Vagina (tissue), 2 donors: ENCODE data around the gene STEAP3.

Source experiments
- POLR2A ChIP-seq, 2 donors: fragments of 450-650 bp; IDR thresholded peaks; one replicate each; pipeline ENCODE4 v1.6.1; 2017; ENCODE audit warnings: antibody characterized with exemption in 2 of 2, mild to moderate bottlenecking in 2 of 2, moderate library complexity in 2 of 2
- TF ChIP-seq, protein P1 (sequence below), 3 experiments: fragments of 450-650 bp in 2 of 3; fragments of 200-600 bp in 1 of 3; sonication (generic) in 1 of 3; IDR thresholded peaks; one replicate each; pipeline ENCODE4 v1.5.1; 2017 to 2019; ENCODE audit warnings: antibody characterized with exemption in 3 of 3, mild to moderate bottlenecking in 2 of 3, moderate library complexity in 2 of 3

DNA sequence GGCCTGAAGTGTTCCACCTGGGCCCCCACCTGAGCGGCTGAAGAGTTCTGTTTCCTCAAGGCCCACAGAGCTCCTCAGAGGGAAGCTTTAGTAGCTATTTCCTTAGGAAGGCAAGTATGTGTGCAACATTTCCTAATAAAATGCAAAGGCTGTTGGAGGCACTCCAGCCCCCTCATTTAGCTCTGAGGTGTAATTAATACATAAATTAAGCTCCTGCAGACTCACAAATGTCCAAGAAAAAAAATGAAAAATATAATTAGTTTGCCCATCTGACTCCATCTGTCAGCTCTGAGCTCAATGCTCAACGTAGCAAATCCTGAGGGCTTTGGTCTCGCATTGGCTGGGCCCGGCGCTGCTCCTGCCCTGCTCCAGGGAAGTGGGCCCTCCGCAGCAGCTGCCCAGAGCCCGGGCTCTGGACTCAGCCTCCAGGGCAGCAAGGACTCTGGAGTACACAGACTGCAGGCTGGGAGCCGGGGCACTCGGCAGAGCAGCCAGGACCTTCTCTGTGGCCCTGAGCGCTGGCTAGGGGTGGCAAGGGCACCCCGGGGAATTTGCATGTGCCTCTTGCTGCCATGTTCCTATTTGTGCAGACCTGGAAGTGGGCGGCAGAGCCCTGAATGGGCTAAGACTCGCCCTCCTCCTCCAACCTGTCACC lies 41.7 kb upstream of the STEAP3 start:
- no peak for TF ChIP-seq POLR2A (IDR thresholded peaks at IDR 0.05)
- TF ChIP-seq, protein P1, sequence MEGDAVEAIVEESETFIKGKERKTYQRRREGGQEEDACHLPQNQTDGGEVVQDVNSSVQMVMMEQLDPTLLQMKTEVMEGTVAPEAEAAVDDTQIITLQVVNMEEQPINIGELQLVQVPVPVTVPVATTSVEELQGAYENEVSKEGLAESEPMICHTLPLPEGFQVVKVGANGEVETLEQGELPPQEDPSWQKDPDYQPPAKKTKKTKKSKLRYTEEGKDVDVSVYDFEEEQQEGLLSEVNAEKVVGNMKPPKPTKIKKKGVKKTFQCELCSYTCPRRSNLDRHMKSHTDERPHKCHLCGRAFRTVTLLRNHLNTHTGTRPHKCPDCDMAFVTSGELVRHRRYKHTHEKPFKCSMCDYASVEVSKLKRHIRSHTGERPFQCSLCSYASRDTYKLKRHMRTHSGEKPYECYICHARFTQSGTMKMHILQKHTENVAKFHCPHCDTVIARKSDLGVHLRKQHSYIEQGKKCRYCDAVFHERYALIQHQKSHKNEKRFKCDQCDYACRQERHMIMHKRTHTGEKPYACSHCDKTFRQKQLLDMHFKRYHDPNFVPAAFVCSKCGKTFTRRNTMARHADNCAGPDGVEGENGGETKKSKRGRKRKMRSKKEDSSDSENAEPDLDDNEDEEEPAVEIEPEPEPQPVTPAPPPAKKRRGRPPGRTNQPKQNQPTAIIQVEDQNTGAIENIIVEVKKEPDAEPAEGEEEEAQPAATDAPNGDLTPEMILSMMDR (IDR thresholded peaks at IDR 0.05), result no peak
